Posterior cingulate gyrus (tissue), 11 donors: ENCODE data around the gene LANCL3.
"Not testable (repeated sequence)": the region's sequence is repeated elsewhere in the genome, so short reads cannot be mapped to it uniquely, and the experiment has no call there.

Source experiments
- DNase-seq, 10 donors: peaks; one replicate each; pipeline versions ENCODE4 v3.0.0 to v3.0.0-alpha.2; 2020 to 2021; ENCODE audit warnings: mixed read lengths in 3 of 10
- intact Hi-C: fragments of 100-400 bp; cut with DNase I; formaldehyde crosslinking; loops from one replicate; pipeline ENCODE4 v1.15.1; 2023

LANCL3 gene

GRCh38 chrX:37571426-37572107 lies at the start of gene LANCL3:
TSS of gene LANCL3 (plus strand) at chrX:37571661. CDS start at chrX:37571871, 210 bp downstream.
- intact Hi-C loops: not testable (repeated sequence)
- DNase-seq: peak in 7 of 10 donors; percentile 5 to 83 (median 17)

- DNase-seq, intact Hi-C loops: not testable (repeated sequence)
Measured at GRCh38 chrX:37523673-37524072, 47.8 kb upstream of the LANCL3 start.

- peak in 2 of 10 donors; percentile 53 to 61 for DNase-seq
- intact Hi-C loops: no loop called here
Measured at GRCh38 chrX:37541991-37542390, 29.5 kb upstream of the LANCL3 start.

GRCh38 chrX:37542791-37543190 lies 28.7 kb upstream of the LANCL3 start:
- intact Hi-C loops: no loop called here
- peak in 2 of 10 donors; percentile 57 to 66 for DNase-seq

GRCh38 chrX:37543324-37543723 lies 28.1 kb upstream of the LANCL3 start:
- intact Hi-C loops: no loop called here

GRCh38 chrX:37544531-37544930 lies 26.9 kb upstream of the LANCL3 start:
- intact Hi-C loops, DNase-seq: not testable (repeated sequence)

More at GRCh38 chrX:37543324-37543723, 28.1 kb upstream of the LANCL3 start:
- peak in 3 of 10 donors; percentile 49 to 77 (median 75) for DNase-seq

GRCh38 chrX:37545066-37545465 lies 26.4 kb upstream of the LANCL3 start:
- DNase-seq: peak in 2 of 10 donors; percentile 61 to 67
- intact Hi-C loops: no loop called here

GRCh38 chrX:37549619-37550018 lies 21.8 kb upstream of the LANCL3 start:
- intact Hi-C loops: not testable (repeated sequence)

GRCh38 chrX:37553476-37553875 lies 18.0 kb upstream of the LANCL3 start:
- intact Hi-C loops: no loop called here
- DNase-seq: peak in 1 of 10 donors; percentile 63

More at GRCh38 chrX:37549619-37550018, 21.8 kb upstream of the LANCL3 start:
- DNase-seq: not testable (repeated sequence)

- DNase-seq, intact Hi-C loops: not testable (repeated sequence)
Measured at GRCh38 chrX:37565254-37565653, 6.2 kb upstream of the LANCL3 start.

GRCh38 chrX:37570349-37570748 lies 1.1 kb upstream of the LANCL3 start:
- intact Hi-C loops, DNase-seq: not testable (repeated sequence)

- intact Hi-C loops: not testable (repeated sequence)
- DNase-seq: peak in 7 of 10 donors; percentile 16 to 84 (median 21)
Measured at GRCh38 chrX:37572108-37572587, 687 bp downstream of the LANCL3 start.

GRCh38 chrX:37573121-37573520 lies 1.7 kb downstream of the LANCL3 start:
- intact Hi-C loops, DNase-seq: not testable (repeated sequence)

- DNase-seq: no peak
Measured at GRCh38 chrX:37578045-37578444, 6.6 kb downstream of the LANCL3 start.

GRCh38 chrX:37580080-37580479 lies 8.6 kb downstream of the LANCL3 start:
- intact Hi-C loops: no loop called here
- no peak for DNase-seq

More at GRCh38 chrX:37578045-37578444, 6.6 kb downstream of the LANCL3 start:
- intact Hi-C loops: no loop called here

GRCh38 chrX:37587337-37587736 lies 15.9 kb downstream of the LANCL3 start:
- peak in 1 of 10 donors; percentile 61 for DNase-seq
- intact Hi-C loops: not testable (repeated sequence)

GRCh38 chrX:37590047-37590446 lies 18.6 kb downstream of the LANCL3 start:
- no peak for DNase-seq
- intact Hi-C loops: no loop called here

- DNase-seq: no peak
- intact Hi-C loops: no loop called here
Measured at GRCh38 chrX:37594755-37595382, 23.4 kb downstream of the LANCL3 start.

- no peak for DNase-seq
- intact Hi-C loops: no loop called here
Measured at GRCh38 chrX:37599729-37600128, 28.3 kb downstream of the LANCL3 start.

GRCh38 chrX:37603938-37604409 lies 32.5 kb downstream of the LANCL3 start:
- intact Hi-C loops: no loop called here
- DNase-seq: no peak

- intact Hi-C loops: no loop called here
- DNase-seq: no peak
Measured at GRCh38 chrX:37607243-37607642, 35.8 kb downstream of the LANCL3 start.
